Mesothelial cell of epicardium (in vitro differentiated cells): ENCODE results near the gene DYNC1H1. TPM values are rescaled to one million over a fixed set of nuclear protein-coding genes. Genes with fewer than 3 reads are reported as not detected.

Experiments used
- DNase-seq, 2 experiments: peaks; one replicate each; pipeline ENCODE4 v3.0.0; 2021; ENCODE audit warnings: low spot score in 2 of 2; ENCODE audit not compliant: unreplicated experiment in 2 of 2
- H3K27ac Mint-ChIP-seq: 2 replicates; pipeline ENCODE4 v1.8.0; 2021; ENCODE audit warnings: mixed read lengths
- H3K27me3 Mint-ChIP-seq: 2 replicates; pipeline ENCODE4 v1.8.0; 2021; ENCODE audit warnings: low read depth, mixed read lengths
- H3K36me3 Mint-ChIP-seq: 2 replicates; pipeline ENCODE4 v1.8.0; 2021; ENCODE audit warnings: mixed read lengths
- H3K4me1 Mint-ChIP-seq: 2 replicates; pipeline ENCODE4 v1.8.0; 2021; ENCODE audit warnings: mixed read lengths
- H3K4me3 Mint-ChIP-seq: 2 replicates; pipeline ENCODE4 v1.8.0; 2021; ENCODE audit warnings: mild to moderate bottlenecking, moderate library complexity, mixed read lengths
- H3K9me3 Mint-ChIP-seq: 2 replicates; pipeline ENCODE4 v1.8.0; 2021; ENCODE audit warnings: mixed read lengths
- total RNA-seq: library from RNA; stranded (reverse); gene quantifications from 3 replicates; pipeline ENCODE4 v1.2.1, GENCODE V29; 2021
- TF ChIP-seq, protein P1 (sequence below): fragments of 200-600 bp; sonication (generic); IDR thresholded peaks from one replicate; pipeline ENCODE4 v1.5.0; 2021; ENCODE audit warnings: antibody characterized with exemption; ENCODE audit not compliant: unreplicated experiment

Gene DYNC1H1
- total RNA-seq, 1 donor from 2014 or later = 515 TPM

- no peak overlapping the region for H3K4me3 Mint-ChIP-seq
- DNase-seq = no peak
- TF ChIP-seq, protein P1, sequence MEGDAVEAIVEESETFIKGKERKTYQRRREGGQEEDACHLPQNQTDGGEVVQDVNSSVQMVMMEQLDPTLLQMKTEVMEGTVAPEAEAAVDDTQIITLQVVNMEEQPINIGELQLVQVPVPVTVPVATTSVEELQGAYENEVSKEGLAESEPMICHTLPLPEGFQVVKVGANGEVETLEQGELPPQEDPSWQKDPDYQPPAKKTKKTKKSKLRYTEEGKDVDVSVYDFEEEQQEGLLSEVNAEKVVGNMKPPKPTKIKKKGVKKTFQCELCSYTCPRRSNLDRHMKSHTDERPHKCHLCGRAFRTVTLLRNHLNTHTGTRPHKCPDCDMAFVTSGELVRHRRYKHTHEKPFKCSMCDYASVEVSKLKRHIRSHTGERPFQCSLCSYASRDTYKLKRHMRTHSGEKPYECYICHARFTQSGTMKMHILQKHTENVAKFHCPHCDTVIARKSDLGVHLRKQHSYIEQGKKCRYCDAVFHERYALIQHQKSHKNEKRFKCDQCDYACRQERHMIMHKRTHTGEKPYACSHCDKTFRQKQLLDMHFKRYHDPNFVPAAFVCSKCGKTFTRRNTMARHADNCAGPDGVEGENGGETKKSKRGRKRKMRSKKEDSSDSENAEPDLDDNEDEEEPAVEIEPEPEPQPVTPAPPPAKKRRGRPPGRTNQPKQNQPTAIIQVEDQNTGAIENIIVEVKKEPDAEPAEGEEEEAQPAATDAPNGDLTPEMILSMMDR = no peak
- H3K4me1 Mint-ChIP-seq = no peaks in the 10 kb centered on the region
- no peak overlapping the region for H3K27ac Mint-ChIP-seq
- peaks cover 51% of the 10 kb centered on the region for H3K36me3 Mint-ChIP-seq
- no peaks in the 10 kb centered on the region for H3K27me3 Mint-ChIP-seq
- no peaks in the 10 kb centered on the region for H3K9me3 Mint-ChIP-seq
Measured at GRCh38 chr14:102042699-102043098, 78.3 kb downstream of the DYNC1H1 start.

DNA sequence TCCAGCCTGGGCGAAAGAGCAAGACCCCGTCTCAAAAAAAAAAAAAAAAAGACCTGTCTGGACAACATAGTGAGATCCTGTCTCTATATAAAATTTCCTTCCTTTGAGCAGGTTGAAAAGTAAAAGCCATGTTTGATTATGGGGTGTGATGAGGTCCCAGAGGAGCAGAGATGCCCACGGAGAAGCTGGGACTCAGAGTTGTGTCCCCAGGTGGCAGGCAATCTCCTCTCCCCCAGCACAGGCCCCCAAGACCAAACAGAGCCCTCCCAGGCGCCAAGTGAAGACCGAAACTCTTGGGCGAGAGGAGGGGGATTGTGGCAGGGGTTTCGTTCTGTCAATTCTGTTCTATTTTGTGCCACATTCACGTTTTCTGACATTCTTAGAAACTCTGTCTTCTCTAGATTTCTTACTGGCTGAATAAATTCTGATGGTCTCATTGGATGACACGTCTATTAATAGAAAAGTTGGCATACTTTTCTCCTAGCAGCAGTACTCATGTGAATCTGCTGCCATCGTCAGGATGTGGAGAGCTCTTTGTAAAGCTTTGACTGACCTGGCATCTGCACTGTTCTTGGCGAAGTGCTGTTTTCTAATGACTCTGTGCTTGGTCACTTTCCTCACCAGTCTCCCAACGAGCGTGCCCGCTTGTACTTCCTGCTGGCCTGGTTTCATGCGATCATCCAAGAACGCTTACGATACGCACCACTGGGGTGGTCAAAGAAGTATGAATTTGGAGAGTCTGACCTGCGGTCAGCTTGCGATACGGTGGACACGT is 79.1 kb downstream of the DYNC1H1 start:
- Mint-ChIP-seq H3K27ac (no peak overlapping the region), H3K4me3 (no peak overlapping the region), H3K27me3 (no peaks in the 10 kb centered on the region), H3K9me3 (no peaks in the 10 kb centered on the region), H3K4me1 (no peaks in the 10 kb centered on the region), H3K36me3 (peaks cover 48% of the 10 kb centered on the region)
- no peak for DNase-seq
- TF ChIP-seq, protein P1 = no peak

DNA sequence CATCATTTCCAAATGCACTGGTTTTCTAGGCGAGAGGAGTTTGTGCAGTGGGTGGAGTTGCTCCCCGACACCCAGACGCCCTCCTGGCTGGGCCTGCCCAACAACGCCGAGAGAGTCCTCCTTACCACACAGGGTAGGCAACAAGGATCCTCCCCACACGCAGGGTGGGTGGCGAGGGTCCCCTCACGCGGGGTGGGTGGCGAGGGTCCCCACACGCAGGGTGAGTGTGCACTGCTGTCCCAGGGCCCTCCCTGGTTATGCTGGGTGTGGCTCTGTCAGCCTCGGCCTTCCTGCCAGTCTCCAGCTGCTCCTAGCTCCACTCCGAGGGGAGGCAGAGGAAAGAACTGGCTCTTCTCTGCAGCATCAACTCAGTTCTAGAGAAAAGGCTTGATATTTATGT is 80.2 kb downstream of the DYNC1H1 start:
- TF ChIP-seq, protein P1 = no peak
- H3K36me3 Mint-ChIP-seq = peaks cover 45% of the 10 kb centered on the region

DNA sequence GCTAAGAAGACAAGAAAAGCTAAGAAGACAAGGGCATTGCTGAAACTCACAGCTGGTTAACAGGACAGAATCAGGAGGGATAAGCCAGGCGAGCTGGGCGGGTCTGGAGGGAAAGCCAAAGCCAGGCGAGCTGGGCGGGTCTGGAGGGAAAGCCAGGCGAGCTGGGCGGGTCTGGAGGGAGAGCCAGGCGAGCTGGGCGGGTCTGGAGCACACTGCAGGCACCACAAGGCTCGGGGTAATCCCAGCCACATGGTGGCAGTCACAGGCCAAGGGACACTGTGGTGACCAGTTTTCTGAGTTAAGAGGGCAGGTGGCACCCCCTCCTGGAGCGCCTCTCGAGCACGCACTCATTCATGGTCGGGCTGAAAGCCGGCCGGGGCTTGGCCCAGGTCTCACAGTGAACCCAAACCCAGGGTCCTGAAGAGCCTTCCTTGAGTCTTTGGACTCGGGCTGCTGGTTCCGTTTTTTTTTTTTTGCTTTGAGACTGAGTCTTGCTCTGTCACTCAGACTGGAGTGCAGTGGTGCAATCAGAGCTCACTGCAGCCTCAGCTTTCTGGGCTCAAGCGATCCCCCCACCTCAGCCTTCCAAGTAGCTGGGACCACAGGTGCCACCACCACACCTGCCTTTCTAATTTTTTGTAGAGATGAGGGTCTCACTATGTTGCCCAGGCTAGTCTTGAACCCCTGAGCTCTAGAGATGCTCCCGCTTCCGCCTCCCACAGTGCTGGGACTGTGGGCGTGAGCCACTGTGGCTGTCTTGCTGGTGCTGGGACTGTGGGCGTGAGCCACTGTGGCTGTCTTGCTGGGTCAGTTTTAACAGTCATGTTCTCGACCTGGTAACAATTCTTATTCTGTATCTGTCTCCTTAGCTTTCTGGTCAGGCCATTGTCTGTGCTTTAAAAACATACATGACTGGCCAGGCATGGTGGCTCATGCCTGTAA is 82.2 kb downstream of the DYNC1H1 start:
- H3K36me3 Mint-ChIP-seq = peaks cover 38% of the 10 kb centered on the region
- TF ChIP-seq, protein P1 = no peak
- H3K27me3 Mint-ChIP-seq = no peaks in the 10 kb centered on the region
- no peaks in the 10 kb centered on the region for H3K9me3 Mint-ChIP-seq
- peak in 1 of 2 experiments; percentile 56 for DNase-seq
- H3K27ac Mint-ChIP-seq = no peak overlapping the region
- H3K4me1 Mint-ChIP-seq = no peaks in the 10 kb centered on the region
- H3K4me3 Mint-ChIP-seq = no peak overlapping the region

More for the DNA sequence above, 80.2 kb downstream of the DYNC1H1 start:
- Mint-ChIP-seq H3K9me3 (no peaks in the 10 kb centered on the region), H3K4me1 (no peaks in the 10 kb centered on the region), H3K27ac (no peak overlapping the region), H3K27me3 (no peaks in the 10 kb centered on the region), H3K4me3 (no peak overlapping the region)
- DNase-seq = no peak

DNA sequence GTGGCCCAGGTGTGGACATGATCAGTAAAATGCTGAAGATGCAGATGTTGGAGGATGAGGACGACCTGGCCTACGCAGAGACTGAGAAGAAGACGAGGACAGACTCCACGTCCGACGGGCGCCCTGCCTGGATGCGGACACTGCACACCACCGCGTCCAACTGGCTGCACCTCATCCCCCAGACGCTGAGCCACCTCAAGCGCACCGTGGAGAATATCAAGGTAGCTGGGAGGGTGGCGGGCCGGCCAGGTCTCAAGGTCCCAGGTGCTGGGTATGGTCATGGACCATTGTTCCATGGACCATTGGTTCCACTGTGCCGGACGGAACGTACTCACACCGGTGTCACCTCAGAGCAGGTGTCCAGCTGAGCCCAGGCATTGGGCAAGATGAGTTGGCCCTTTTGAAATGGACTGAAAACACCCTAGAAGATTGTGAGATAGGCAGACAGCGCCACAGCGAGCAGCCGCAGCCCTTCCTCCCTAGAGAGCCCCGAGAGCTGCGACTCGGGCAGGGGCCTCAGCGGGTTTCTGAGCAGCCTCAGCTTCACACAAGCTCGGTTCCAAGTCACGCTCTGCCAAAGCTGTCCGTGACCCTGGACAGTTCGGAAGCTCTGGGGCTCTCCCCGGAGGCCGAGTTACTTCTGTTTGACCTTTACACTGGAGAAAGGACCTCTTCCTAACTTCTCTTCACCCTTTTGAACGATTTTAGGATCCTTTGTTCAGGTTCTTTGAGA is 83.6 kb downstream of the DYNC1H1 start:
- Mint-ChIP-seq H3K27ac (no peak overlapping the region), H3K27me3 (no peaks in the 10 kb centered on the region), H3K9me3 (no peaks in the 10 kb centered on the region), H3K4me1 (no peaks in the 10 kb centered on the region), H3K36me3 (peaks cover 37% of the 10 kb centered on the region), H3K4me3 (no peak overlapping the region)
- TF ChIP-seq, protein P1 = no peak
- no peak for DNase-seq
